ENCODE data around the gene ALB. TPM values are rescaled to one million over a fixed set of nuclear protein-coding genes. Genes with fewer than 3 reads are reported as not detected.

The ALB gene
- total RNA-seq, 4 donors from 2014 or later = 1.1 TPM; not detected in 3

DNA sequence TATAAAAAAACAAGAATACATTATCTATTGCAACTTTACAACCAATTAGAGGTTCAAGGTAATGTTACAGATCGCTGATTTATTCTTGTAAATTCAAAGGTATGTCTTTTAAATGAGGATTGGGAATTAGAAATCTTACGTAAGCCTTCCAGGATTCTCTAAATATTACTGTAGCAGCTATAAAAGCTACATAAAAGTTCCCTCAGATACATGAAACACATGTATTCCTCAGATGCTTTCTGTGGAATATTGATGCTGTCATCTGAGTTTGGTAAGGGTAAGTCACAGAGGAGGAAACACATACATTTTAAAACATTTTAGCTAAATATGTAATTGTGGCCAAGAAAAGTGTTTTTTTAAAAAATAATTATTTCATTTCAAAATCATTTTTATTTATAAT is 35.4 kb downstream of the ALB start:
- TF ChIP-seq, protein P1, sequence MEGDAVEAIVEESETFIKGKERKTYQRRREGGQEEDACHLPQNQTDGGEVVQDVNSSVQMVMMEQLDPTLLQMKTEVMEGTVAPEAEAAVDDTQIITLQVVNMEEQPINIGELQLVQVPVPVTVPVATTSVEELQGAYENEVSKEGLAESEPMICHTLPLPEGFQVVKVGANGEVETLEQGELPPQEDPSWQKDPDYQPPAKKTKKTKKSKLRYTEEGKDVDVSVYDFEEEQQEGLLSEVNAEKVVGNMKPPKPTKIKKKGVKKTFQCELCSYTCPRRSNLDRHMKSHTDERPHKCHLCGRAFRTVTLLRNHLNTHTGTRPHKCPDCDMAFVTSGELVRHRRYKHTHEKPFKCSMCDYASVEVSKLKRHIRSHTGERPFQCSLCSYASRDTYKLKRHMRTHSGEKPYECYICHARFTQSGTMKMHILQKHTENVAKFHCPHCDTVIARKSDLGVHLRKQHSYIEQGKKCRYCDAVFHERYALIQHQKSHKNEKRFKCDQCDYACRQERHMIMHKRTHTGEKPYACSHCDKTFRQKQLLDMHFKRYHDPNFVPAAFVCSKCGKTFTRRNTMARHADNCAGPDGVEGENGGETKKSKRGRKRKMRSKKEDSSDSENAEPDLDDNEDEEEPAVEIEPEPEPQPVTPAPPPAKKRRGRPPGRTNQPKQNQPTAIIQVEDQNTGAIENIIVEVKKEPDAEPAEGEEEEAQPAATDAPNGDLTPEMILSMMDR (IDR thresholded peaks at IDR 0.05; ENCODE audit: low read depth) = no peak

DNA sequence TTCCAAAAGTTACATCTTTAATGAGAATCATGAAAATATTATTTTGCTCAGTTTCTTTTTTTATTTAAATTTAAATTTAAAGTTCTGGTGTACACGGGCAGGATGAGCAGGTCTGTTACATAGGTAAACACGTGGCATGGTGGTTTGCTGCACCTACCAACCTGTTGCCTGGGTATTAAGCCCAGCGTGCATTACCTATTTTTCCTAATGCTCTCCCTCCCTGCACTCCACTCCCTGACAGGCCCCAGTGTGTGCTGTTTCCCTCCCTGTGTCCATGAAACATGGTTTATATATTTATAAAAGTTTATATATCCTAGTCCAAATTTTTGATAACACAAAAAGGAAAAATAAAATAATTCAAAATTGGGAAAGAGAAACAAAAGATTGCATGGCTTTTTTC is 35.9 kb downstream of the ALB start:
- TF ChIP-seq, protein P1 (IDR thresholded peaks at IDR 0.05; ENCODE audit: low read depth) = no peak

DNA sequence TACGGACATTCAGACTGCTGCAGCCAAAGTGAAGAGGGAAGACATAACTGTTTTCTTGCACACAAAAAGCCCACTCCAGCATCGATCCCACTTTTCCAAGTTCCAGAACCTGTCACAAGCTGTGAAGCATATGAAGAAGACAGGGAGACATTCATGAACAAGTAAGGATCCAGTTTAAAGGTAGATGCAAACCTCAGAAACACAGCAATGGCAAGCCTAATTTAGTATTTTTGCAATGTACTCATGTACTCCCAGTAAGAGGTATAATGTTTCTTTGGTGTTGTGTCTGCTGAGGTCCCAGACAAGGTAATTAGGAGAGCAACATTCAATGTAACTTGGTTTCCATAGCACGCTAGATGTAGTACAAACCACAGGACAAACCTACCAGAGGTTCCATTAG is 36.6 kb downstream of the ALB start:
- TF ChIP-seq, protein P1 (IDR thresholded peaks at IDR 0.05; ENCODE audit: low read depth) = no peak

DNA sequence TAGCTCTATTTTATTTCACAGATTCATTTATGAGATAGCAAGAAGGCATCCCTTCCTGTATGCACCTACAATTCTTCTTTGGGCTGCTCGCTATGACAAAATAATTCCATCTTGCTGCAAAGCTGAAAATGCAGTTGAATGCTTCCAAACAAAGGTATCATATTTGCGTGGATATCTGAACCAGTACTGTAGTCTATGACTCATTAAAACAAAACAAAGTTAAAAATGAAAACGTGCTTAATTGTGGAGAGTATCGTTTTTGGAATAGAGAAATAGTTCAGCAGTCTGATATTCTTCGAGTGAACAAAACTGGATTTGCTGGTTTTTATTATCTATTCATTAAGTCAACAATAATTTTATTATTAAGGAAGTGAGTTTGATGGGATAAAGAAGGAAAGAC is 38.2 kb downstream of the ALB start:
- TF ChIP-seq, protein P1 (IDR thresholded peaks at IDR 0.05; ENCODE audit: low read depth) = no peak

DNA sequence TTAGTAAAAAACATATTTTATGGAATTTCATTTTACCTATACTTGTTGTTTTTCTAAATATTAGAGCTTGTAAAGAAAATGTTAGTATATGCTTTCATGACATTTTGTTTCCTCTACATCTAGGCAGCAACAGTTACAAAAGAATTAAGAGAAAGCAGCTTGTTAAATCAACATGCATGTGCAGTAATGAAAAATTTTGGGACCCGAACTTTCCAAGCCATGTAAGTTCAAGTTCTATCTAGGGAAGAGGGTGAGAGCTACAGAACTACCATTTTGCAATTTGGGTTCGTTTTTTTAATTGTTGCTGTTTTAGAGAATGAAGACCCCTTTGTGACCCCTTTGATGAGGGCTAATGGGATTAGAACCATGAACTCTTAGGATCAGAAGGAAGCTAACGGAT is 39.1 kb downstream of the ALB start:
- TF ChIP-seq, protein P1 (IDR thresholded peaks at IDR 0.05; ENCODE audit: low read depth) = no peak

DNA sequence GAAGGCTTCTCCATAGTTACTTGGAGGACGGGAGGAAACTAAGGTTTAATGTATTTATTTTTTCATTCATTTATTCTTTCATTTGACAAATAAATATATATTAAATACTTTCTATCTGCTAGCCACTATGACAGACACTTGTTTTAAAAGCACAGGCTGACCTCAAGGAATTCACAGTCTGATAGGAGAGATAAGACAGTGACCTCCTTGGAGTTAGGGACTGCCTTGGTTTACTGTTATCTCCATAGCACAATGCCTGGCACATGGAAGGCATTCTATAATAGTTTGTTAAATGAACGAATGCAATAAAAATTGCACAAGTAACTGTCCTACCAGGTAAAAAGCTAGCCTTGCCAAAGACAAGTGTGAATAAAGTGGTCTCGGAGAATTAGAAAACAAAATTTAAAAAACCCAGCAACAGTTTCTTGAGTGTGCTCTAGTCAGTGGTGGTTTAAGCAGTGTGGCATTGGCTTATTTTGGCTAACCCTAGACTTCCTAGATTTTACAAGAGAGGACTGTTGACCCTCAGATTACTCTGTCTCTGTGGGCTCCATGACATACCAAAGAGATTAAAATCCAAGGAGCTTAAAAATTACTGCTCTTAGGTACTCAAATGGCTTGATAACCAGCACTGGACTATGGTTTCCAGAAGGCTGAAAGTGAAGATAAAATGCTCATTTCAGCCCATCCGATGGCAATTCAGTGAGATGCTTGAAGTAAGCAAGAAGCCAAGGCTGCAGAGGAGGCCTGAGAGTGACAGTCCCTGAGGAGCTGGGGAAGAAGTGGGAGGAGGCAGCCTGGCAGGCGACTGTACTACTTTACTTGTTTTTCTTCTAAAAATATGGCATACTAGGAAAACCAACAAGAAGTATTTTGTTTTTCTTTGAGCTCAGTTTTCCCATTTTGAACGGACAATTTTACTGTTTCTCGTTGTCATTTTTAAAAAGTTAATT is 41.6 kb downstream of the ALB start:
- TF ChIP-seq, protein P1 (IDR thresholded peaks at IDR 0.05; ENCODE audit: low read depth) = no peak

DNA sequence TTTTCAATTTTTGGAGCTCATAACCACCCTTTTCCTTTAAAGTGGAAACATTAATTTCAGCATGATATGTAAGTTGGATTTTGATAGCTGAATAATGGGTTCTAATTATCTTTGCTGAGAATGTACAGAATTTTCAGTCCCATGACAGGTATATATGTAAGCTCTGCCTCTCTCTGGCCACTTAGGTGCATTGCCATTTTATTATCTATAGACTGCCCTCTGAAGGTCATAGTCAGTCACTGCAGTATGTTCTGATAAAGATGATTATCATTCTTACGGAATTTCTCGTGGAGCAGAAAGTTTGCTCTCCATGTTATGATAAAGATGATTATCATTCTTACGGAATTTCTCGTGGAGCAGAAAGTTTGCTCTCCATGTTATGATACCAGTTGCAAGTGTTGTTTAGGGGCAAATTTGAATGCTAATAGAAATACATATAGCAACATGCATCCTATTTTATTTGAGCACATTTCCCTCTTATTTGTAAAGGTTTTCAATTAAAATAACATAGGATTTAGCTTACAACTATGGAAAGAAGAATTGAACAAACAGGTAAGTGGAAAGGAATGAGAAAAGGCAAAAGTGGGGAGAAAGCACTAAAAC is 42.4 kb downstream of the ALB start:
- TF ChIP-seq, protein P1 (IDR thresholded peaks at IDR 0.05; ENCODE audit: low read depth) = no peak
